K562 (cell line): Measurements from ENCODE around the gene TMEFF2. TPM values are rescaled to one million over a fixed set of nuclear protein-coding genes. Genes with fewer than 3 reads are reported as not detected.

ENCODE experiments used
- ATAC-seq: fragments of 200-7000 bp; cut with Tn5 transposase; 3 replicates; pipeline ENCODE4 v1.9.1; 2020; ENCODE audit warnings: moderate library complexity
- BruUV-seq: library from RNA; stranded (reverse); fragments of 400-500 nt; replicated peaks from 2 replicates; lab custom pipeline; 2021; lab: Mats Ljungman, UMichigan
- CTCF ChIA-PET: fragments of 300-600 bp; formaldehyde crosslinking; extraction: SDS; loops from one replicate; lab custom pipeline; 2021; ENCODE audit warnings: low intra/inter-chr PET ratio; lab: Yijun Ruan, JAX
- POLR2A ChIA-PET: fragments of 300-600, 350-650 bp; sonication (Branson Sonifier 250); formaldehyde crosslinking; extraction: SDS; loops from one replicate; lab custom pipeline; 2021; ENCODE audit warnings: antibody characterized with exemption, inconsistent platforms; lab: Yijun Ruan, JAX
- DNase-seq, 4 experiments: peaks; one replicate each; pipeline versions ENCODE4 v3.0.0 to v3.0.0-alpha.2; 2011 to 2018; ENCODE audit warnings: low spot score in 3 of 4, mixed read lengths in 3 of 4; ENCODE audit errors: extremely low read depth in 1 of 4
- FAIRE-seq: peaks from 2 replicates; lab custom pipeline; 2011; peaks lifted over from hg19 to GRCh38; lab: Jason Lieb, UNC
- H2AFZ ChIP-seq: 2 replicates; pipeline ENCODE4 v1.6.0; 2011; ENCODE audit warnings: low read depth, low read length, control low read depth, inconsistent platforms
- H3K27ac ChIP-seq: fragments of 200-600 bp; 3 replicates; pipeline ENCODE4 v1.8.0; 2011; ENCODE audit warnings: low read depth, mild to moderate bottlenecking, control low read depth, inconsistent platforms, low read length, moderate library complexity, mixed read lengths; ENCODE audit errors: extremely low read depth
- H3K27me3 ChIP-seq, 2 experiments: fragments of 300-600 bp in 1 of 2; 2 replicates in 1 of 2; 3 replicates in 1 of 2; pipeline versions ENCODE4 v1.6.0 to v1.8.0; 2011; ENCODE audit warnings: inconsistent platforms in 2 of 2, low read length in 2 of 2, mild to moderate bottlenecking in 1 of 2, mixed read lengths in 1 of 2, moderate library complexity in 1 of 2; ENCODE audit not compliant: control insufficient read depth in 2 of 2, insufficient read depth in 2 of 2
- H3K36me3 ChIP-seq: fragments of 300-600 bp; 3 replicates; pipeline ENCODE4 v1.8.0; 2011; ENCODE audit warnings: mild to moderate bottlenecking, low read length, inconsistent platforms; ENCODE audit not compliant: control insufficient read depth, insufficient read depth
- H3K4me1 ChIP-seq, 2 experiments: fragments of 200-600 bp in 1 of 2; replicated peaks in 1 of 2; 2 replicates in 1 of 2; 3 replicates in 1 of 2; pipeline versions ENCODE4 v1.5.1 to v1.8.0; 2011; ENCODE audit warnings: inconsistent platforms in 2 of 2, low read length in 2 of 2, mild to moderate bottlenecking in 1 of 2, mixed read lengths in 1 of 2, moderate library complexity in 1 of 2; ENCODE audit not compliant: control insufficient read depth in 2 of 2, insufficient read depth in 2 of 2
- H3K4me2 ChIP-seq: 2 replicates; pipeline ENCODE4 v1.6.1; 2011; ENCODE audit warnings: low read length, control low read depth, inconsistent platforms, mixed read lengths; ENCODE audit not compliant: insufficient read depth
- H3K4me3 ChIP-seq: fragments of 200-600 bp; sonication (generic), shearing (Covaris generic); 2 replicates; pipeline ENCODE4 v1.5.1; 2016; ENCODE audit warnings: control low read depth, inconsistent platforms
- H3K79me2 ChIP-seq: fragments of 200-600 bp; 3 replicates; pipeline ENCODE4 v1.8.0; 2011; ENCODE audit warnings: low read length, inconsistent platforms; ENCODE audit not compliant: control insufficient read depth, insufficient read depth
- H3K9ac ChIP-seq, 2 experiments: 2 replicates each; pipeline versions ENCODE4 v1.6.0 to v1.6.1; 2011; ENCODE audit warnings: low read depth in 2 of 2, low read length in 2 of 2, control low read depth in 1 of 2, inconsistent platforms in 1 of 2, mild to moderate bottlenecking in 1 of 2, mixed read lengths in 1 of 2; ENCODE audit not compliant: insufficient read depth in 1 of 2
- H3K9me1 ChIP-seq: one replicate; pipeline ENCODE4 v1.6.0; 2011; ENCODE audit warnings: inconsistent platforms, mild to moderate bottlenecking, low read length, moderate library complexity; ENCODE audit not compliant: control insufficient read depth, insufficient read depth
- H3K9me3 ChIP-seq: replicated peaks from 2 replicates; pipeline ENCODE4 v1.5.1; 2011; ENCODE audit warnings: low read depth, low read length, inconsistent platforms; ENCODE audit not compliant: control insufficient read depth, insufficient read depth
- H4K20me1 ChIP-seq: replicated peaks from 2 replicates; pipeline ENCODE4 v1.6.1; 2011; ENCODE audit warnings: low read length, inconsistent platforms, mixed read lengths; ENCODE audit not compliant: control insufficient read depth, insufficient read depth
- CBX1 ChIP-seq: sonication (generic); IDR thresholded peaks from 2 replicates; pipeline ENCODE4 v1.6.1; 2016; ENCODE audit warnings: antibody characterized with exemption, low read depth, mild to moderate bottlenecking
- ELF2 ChIP-seq: fragments of 250-450 bp; sonication (Bioruptor Pico); IDR thresholded peaks from 2 replicates; pipeline ENCODE4 v1.5.0; 2021; ENCODE audit warnings: mild to moderate bottlenecking
- HDAC3 ChIP-seq: fragments of 450-650 bp; IDR thresholded peaks from 2 replicates; pipeline ENCODE4 v1.6.1; 2018; ENCODE audit warnings: borderline replicate concordance, mild to moderate bottlenecking, moderate library complexity; ENCODE audit not compliant: partially characterized antibody
- HMGN3 ChIP-seq: IDR thresholded peaks from 2 replicates; pipeline ENCODE4 v1.6.1; 2011; ENCODE audit warnings: borderline replicate concordance, low read depth, mild to moderate bottlenecking, mixed read lengths, low read length; ENCODE audit not compliant: insufficient read length; ENCODE audit errors: extremely low read depth
- LCOR ChIP-seq: sonication (generic); formaldehyde crosslinking; IDR thresholded peaks from 2 replicates; pipeline ENCODE4 v1.8.0; 2022; ENCODE audit warnings: mild to moderate bottlenecking, missing genetic modification reagents
- MTF1 ChIP-seq: fragments of 250-450 bp; sonication (Bioruptor Pico); IDR thresholded peaks from 2 replicates; pipeline ENCODE4 v1.9.0; 2021; ENCODE audit warnings: moderate library complexity, mild to moderate bottlenecking, inconsistent platforms, borderline replicate concordance
- NELFE ChIP-seq: IDR thresholded peaks from 2 replicates; pipeline ENCODE4 v1.6.1; 2011; ENCODE audit warnings: mild to moderate bottlenecking; ENCODE audit not compliant: insufficient read depth, insufficient read length
- ZFP1 ChIP-seq: fragments of 450-650 bp; formaldehyde crosslinking; IDR thresholded peaks from 2 replicates; pipeline ENCODE4 v1.4.0; 2020; ENCODE audit warnings: mild to moderate bottlenecking, mixed read lengths
- ZNF316 ChIP-seq: fragments of 450-650 bp; IDR thresholded peaks from 2 replicates; pipeline ENCODE4 v1.6.1; 2016
- ZNF77 ChIP-seq: fragments of 250-450 bp; sonication (Bioruptor Pico); IDR thresholded peaks from 2 replicates; pipeline ENCODE4 v1.5.0; 2020
- ZZZ3 ChIP-seq: fragments of 450-650 bp; IDR thresholded peaks from 2 replicates; pipeline ENCODE4 v1.6.1; 2016; ENCODE audit warnings: antibody characterized with exemption, mild to moderate bottlenecking, moderate library complexity
- WGBS: fragments of 100-300 bp; shearing (Covaris generic); methylation state at CpG from one replicate; pipeline ENCODE4 v1.1.6; 2016; ENCODE audit warnings: low coverage, mixed read lengths; ENCODE audit not compliant: insufficient coverage; ENCODE audit errors: missing lambda C conversion rate; 5-methylcytosine and 5-hydroxymethylcytosine counted together
- in situ Hi-C: fragments of 300-500 bp; cut with MboI; formaldehyde crosslinking; loops from 4 replicates; pipeline ENCODE4 v1.15.0; 2018; ENCODE audit warnings: inconsistent platforms, mixed read lengths
- intact Hi-C: fragments of 100-400 bp; cut with micrococcal nuclease; formaldehyde crosslinking; loops from 2 replicates; pipeline ENCODE4 v1.14.2; 2022
- polyA plus RNA-seq, 8 experiments: library from polyadenylated mRNA; depleted of rRNA in 4 of 8; stranded (reverse) in 5 of 8; unstranded in 3 of 8; fragments of >200 nt; fragmentation: Nextera tagmentation in 2 of 8; fragmentation: Illumina TruSeq in 1 of 8; extraction: Ambion mirVana in 2 of 8; extraction: Trizol in 1 of 8; gene quantifications; 2 replicates each; pipeline versions ENCODE4 v1.2.1 to v1.2.3, GENCODE V29; 2011 to 2014; ENCODE audit warnings: inconsistent platforms in 1 of 8, missing spikeins in 1 of 8
- total RNA-seq, 7 experiments: library from RNA; depleted of rRNA in 6 of 7; stranded (reverse); fragments of >200 nt in 6 of 7; fragmentation: Illumina TruSeq in 2 of 7; extraction: Trizol in 2 of 7; gene quantifications; 2 replicates each; pipeline versions ENCODE4 v1.2.1 to v1.2.3, GENCODE V29; 2011 to 2021; ENCODE audit warnings: low replicate concordance in 1 of 7
- TF ChIP-seq, protein P1 (sequence below): sonication (generic); formaldehyde crosslinking; IDR thresholded peaks from 2 replicates; pipeline ENCODE4 v1.8.0; 2022; ENCODE audit warnings: mild to moderate bottlenecking, missing genetic modification reagents
- TF ChIP-seq, protein P2 (sequence below): fragments of 250-450 bp; sonication (Bioruptor Pico); IDR thresholded peaks from 2 replicates; pipeline ENCODE4 v1.8.0; 2022; ENCODE audit warnings: inconsistent platforms, mild to moderate bottlenecking, moderate library complexity, borderline replicate concordance

The TMEFF2 gene
- total and polyA plus RNA-seq, 9 of the 15 experiments (the other 6 are each of a cell fraction or from before 2014, with no cell fraction given), result 1.4 TPM; not detected in 8

DNA sequence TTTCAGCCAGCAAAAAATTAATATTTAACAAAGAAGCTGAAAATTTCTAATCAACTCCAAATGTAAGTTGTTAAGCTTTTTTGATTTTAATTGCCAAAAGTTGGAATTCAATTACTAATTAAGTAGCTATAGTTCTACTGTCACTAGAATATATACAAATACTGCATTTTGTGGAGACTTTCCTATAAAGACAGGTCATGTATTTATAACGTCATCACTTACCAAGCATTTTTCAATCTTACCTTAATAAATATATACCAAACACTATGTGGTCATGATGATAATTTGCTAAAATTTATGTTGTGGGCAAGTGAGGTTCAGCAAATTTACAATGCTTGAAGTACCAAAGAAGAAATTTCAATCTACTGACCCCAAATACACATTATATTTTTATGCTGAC is 24.2 kb upstream of the TMEFF2 start (continued):
- no peak for TF ChIP-seq ZNF77 (CRISPR knock-in tag)
- TF ChIP-seq, protein P1, sequence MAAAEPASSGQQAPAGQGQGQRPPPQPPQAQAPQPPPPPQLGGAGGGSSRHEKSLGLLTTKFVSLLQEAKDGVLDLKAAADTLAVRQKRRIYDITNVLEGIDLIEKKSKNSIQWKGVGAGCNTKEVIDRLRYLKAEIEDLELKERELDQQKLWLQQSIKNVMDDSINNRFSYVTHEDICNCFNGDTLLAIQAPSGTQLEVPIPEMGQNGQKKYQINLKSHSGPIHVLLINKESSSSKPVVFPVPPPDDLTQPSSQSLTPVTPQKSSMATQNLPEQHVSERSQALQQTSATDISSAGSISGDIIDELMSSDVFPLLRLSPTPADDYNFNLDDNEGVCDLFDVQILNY (CRISPR knock-in tag), result no peak

DNA sequence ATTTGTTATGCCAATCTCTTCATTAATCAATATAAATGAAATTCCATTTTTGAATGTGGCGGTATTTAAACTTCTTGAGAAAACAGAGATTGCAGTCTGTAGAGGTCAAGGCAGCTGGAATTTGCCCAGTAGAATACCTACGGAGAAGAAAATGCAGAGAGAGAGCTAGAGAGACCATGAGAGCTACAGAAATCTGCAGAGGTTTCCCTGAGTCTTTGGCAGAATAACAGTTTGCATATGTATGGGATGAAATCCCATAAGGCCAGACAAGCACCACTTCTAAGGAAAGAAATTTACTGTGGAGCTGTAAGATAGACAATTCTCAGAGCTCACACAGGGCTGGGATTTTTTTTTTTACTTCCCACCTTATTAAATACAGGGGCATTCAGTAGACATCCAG is 23.6 kb upstream of the TMEFF2 start:
- ChIA-PET POLR2A (no interaction called here), CTCF (no interaction called here)
- 0% methylated on average over 2 of the region's 2 CpGs for WGBS
- H3K9me1 ChIP-seq, result no peaks in the 10 kb centered on the region
- in situ Hi-C loops, result no loop called here
- FAIRE-seq (no peak), DNase-seq (no peak), ATAC-seq (no peak)
- H3K27me3 ChIP-seq, result no peaks in the 10 kb centered on the region
- no peaks in the 10 kb centered on the region for H3K36me3 ChIP-seq
- intact Hi-C loops, result no loop called here
- no peak overlapping the region for H3K9ac ChIP-seq
- H3K4me3 ChIP-seq, result no peak overlapping the region
- no peak overlapping the region for H3K27ac ChIP-seq
- H3K79me2 ChIP-seq, result no peaks in the 10 kb centered on the region
- no peaks in the 10 kb centered on the region for H3K4me1 ChIP-seq
- no peak overlapping the region for H3K4me2 ChIP-seq
- no peak overlapping the region for H2AFZ ChIP-seq
- H4K20me1 ChIP-seq, result no peaks in the 10 kb centered on the region
- H3K9me3 ChIP-seq, result no peaks in the 10 kb centered on the region
- BruUV-seq, result no TSS peak
- TF ChIP-seq ZZZ3 (no peak), LCOR (CRISPR knock-in tag) (no peak), NELFE (no peak), HDAC3 (no peak), HMGN3 (no peak), CBX1 (no peak), ZNF316 (no peak), ZFP1 (CRISPR knock-in tag) (no peak), ELF2 (CRISPR knock-in tag) (no peak), MTF1 (CRISPR knock-in tag) (no peak)
- TF ChIP-seq, protein P2, sequence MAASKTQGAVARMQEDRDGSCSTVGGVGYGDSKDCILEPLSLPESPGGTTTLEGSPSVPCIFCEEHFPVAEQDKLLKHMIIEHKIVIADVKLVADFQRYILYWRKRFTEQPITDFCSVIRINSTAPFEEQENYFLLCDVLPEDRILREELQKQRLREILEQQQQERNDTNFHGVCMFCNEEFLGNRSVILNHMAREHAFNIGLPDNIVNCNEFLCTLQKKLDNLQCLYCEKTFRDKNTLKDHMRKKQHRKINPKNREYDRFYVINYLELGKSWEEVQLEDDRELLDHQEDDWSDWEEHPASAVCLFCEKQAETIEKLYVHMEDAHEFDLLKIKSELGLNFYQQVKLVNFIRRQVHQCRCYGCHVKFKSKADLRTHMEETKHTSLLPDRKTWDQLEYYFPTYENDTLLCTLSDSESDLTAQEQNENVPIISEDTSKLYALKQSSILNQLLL (CRISPR knock-in tag), result no peak
